ENCODE data around the gene TRPC4AP. TPM values are rescaled to one million over a fixed set of nuclear protein-coding genes. Genes with fewer than 3 reads are reported as not detected.

The TRPC4AP gene
- total and polyA plus RNA-seq, 2 of the 8 experiments (the other 6 are each of a cell fraction or from before 2014, with no cell fraction given): 73.1 to 74.8 TPM

DNA sequence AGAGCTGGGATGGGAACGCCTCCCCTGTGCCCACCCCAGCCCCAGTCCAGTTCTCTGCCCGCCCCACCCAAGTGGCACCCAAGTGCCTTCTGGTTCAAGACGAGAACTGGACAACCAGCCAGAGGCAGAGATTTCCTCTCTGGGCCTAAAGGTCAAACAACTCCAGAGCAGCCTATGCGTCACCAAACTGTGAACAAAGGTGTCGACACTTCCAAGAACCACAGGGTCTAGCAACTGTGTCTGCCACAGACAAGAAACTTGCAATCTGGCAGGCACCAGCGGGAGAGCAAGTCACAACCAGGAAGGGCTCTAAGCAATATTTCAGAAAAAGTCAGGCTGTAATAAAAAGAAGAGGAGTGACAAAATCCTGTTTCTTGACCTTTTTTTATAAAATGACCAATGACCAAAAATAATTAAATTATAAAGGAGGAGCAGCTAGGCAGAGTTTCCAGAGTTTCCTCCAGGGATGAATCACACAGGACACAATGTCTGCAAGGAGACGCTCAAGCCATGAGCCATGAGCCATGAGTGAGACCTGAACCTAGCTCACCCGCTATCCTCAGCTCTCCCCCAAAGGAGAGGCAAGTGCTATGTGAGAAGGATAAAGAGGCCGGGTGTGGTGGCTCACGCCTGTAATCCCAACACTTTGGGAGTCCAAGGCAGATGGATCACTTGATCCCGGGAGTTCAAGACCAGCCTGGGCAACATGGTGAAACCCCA, 43.4 kb upstream of the TRPC4AP start:
- H2AK5ac ChIP-seq (ENCODE audit: low read depth, low read length): no peak overlapping the region
- no peak overlapping the region for H3K4me2 ChIP-seq (ENCODE audit: insufficient read depth in 1 of 2, low read depth in 2 of 2, low read length in 2 of 2)
- no peak overlapping the region for H2AFZ ChIP-seq (ENCODE audit: low read length)
- POLR2A ChIA-PET (ENCODE audit: partially characterized antibody): no interaction called here
- no peak overlapping the region for H4K5ac ChIP-seq (ENCODE audit: insufficient read length, low read depth, low read length)
- peaks cover 0 to 2% of the 10 kb centered on the region in 2 experiments for H4K20me1 ChIP-seq (replicated peaks in 1 of 2; ENCODE audit: control insufficient read depth in 1 of 2, insufficient read depth in 2 of 2, low read length in 2 of 2)
- no peak overlapping the region for H3K27ac ChIP-seq (ENCODE audit: low read depth, low read length)
- no peak overlapping the region for H4K91ac ChIP-seq (replicated peaks; ENCODE audit: insufficient read length, low read length)
- no peak overlapping the region for H2BK15ac ChIP-seq (ENCODE audit: low read length)
- CTCF ChIA-PET (ENCODE audit: partially characterized antibody): interaction anchor here (1.5 to 2.5 kb wide), 2 partner anchors 9 to 33 kb away, joined by 3 to 10 read pairs; no protein-coding TSS in a partner anchor
- H3K4me1 ChIP-seq (replicated peaks in 1 of 4; ENCODE audit: control insufficient read depth in 3 of 4, insufficient read depth in 4 of 4, low read length in 3 of 4): no peaks in the 10 kb centered on the region
- no peak overlapping the region for H3K18ac ChIP-seq (ENCODE audit: extremely low read depth, low read length)
- H3K9me3 ChIP-seq (ENCODE audit: insufficient read depth in 2 of 2, low read depth in 1 of 2, low read length in 1 of 2): no peaks in the 10 kb centered on the region
- no peak overlapping the region for H2BK120ac ChIP-seq (replicated peaks; ENCODE audit: low read depth, low read length)
- H3K4me3 ChIP-seq (ENCODE audit: extremely low read depth in 1 of 4, insufficient read depth in 2 of 4, low read depth in 3 of 4, low read length in 4 of 4): no peak overlapping the region
- no peak overlapping the region for H2BK5ac ChIP-seq (ENCODE audit: low read depth, low read length)
- 89% methylated on average over 11 of the region's 11 CpGs; no CpG with 5 or more reads in 1 of the 2 experiments for WGBS, 2 experiments (ENCODE audit: extremely low coverage in 1 of 2, insufficient coverage in 1 of 2, insufficient read length in 1 of 2, insufficient replicate concordance in 2 of 2, low coverage in 1 of 2, low lambda C conversion rate in 2 of 2, missing lambda C conversion rate in 1 of 2)
- H4K8ac ChIP-seq (ENCODE audit: extremely low read depth, insufficient read depth, low read length): no peak overlapping the region
- H3K9ac ChIP-seq (replicated peaks in 1 of 4; ENCODE audit: extremely low read depth in 1 of 4, low read depth in 3 of 4, low read length in 3 of 4): no peak overlapping the region
- H2BK20ac ChIP-seq (ENCODE audit: low read length): no peak overlapping the region
- no peaks in the 10 kb centered on the region for H3K79me2 ChIP-seq (ENCODE audit: control insufficient read depth in 1 of 2, insufficient read depth in 2 of 2, low read length in 2 of 2)
- H3K4ac ChIP-seq (replicated peaks; ENCODE audit: insufficient read length, low read depth, low read length): no peak overlapping the region
- FAIRE-seq: no peak
- H3K27me3 ChIP-seq (replicated peaks in 1 of 4; ENCODE audit: control insufficient read depth in 3 of 4, extremely low read depth in 1 of 4, insufficient read depth in 3 of 4, low read length in 3 of 4): no peaks in the 10 kb centered on the region
- H3K23ac ChIP-seq (ENCODE audit: insufficient read length): no peak overlapping the region
- H3K56ac ChIP-seq (replicated peaks; ENCODE audit: insufficient read length, low read depth, low read length): no peak overlapping the region
- H2BK12ac ChIP-seq (ENCODE audit: low read depth, low read length): no peak overlapping the region
- H3K14ac ChIP-seq (ENCODE audit: insufficient read length): no peak overlapping the region
- peaks cover 7 to 61% (median 24%) of the 10 kb centered on the region in 4 experiments; a peak in 6 of 8 replicates for H3K36me3 ChIP-seq (ENCODE audit: control insufficient read depth in 2 of 4, insufficient read depth in 4 of 4, low read length in 3 of 4)
- H3K23me2 ChIP-seq (ENCODE audit: low read depth, low read length): no peaks in the 10 kb centered on the region
- DNase-seq (ENCODE audit: low read depth in 1 of 2, low spot score in 2 of 2): no peak
- H3K79me1 ChIP-seq (ENCODE audit: low read depth, low read length): no peaks in the 10 kb centered on the region
- TF ChIP-seq SP2 (IDR thresholded peaks at IDR 0.05; ENCODE audit: low read length) (no peak), NANOG (IDR thresholded peaks at IDR 0.05; ENCODE audit: insufficient read depth, low read depth, low read length, poor library complexity, severe bottlenecking) (no peak), SIN3A (conservative IDR thresholded peaks at IDR 0.05 in 1 of 2, IDR thresholded peaks at IDR 0.05 in 1 of 2; ENCODE audit: low read depth in 1 of 2, low read length in 2 of 2) (no peak), CTCF (IDR thresholded peaks at IDR 0.05; ENCODE audit: control extremely low read depth in 1 of 3, insufficient read depth in 1 of 3, low read depth in 1 of 3, low read length in 3 of 3) (no peak), CHD2 (IDR thresholded peaks at IDR 0.05; ENCODE audit: low read length) (no peak)

Data from H1 (cell line).